ENCODE data around the gene KIAA0586.

KIAA0586 gene

GRCh38 chr14:58598028-58598803, 170.7 kb downstream of the KIAA0586 start:
- DNase-seq (ENCODE audit: low read depth in 2 of 2): no peak

- no peak for DNase-seq (ENCODE audit: low read depth in 2 of 2)
Observed at GRCh38 chr14:58598804-58599525, 171.4 kb downstream of the KIAA0586 start.

GRCh38 chr14:58599707-58600106, 172.2 kb downstream of the KIAA0586 start:
- DNase-seq (ENCODE audit: low read depth in 2 of 2): no peak
